Measurements from ENCODE around the gene EZH2. TPM values are rescaled to one million over a fixed set of nuclear protein-coding genes. Genes with fewer than 3 reads are reported as not detected.

EZH2 gene
- total and polyA plus RNA-seq, 2 experiments from 2014 or later = 10.7 to 11.7 TPM

DNA sequence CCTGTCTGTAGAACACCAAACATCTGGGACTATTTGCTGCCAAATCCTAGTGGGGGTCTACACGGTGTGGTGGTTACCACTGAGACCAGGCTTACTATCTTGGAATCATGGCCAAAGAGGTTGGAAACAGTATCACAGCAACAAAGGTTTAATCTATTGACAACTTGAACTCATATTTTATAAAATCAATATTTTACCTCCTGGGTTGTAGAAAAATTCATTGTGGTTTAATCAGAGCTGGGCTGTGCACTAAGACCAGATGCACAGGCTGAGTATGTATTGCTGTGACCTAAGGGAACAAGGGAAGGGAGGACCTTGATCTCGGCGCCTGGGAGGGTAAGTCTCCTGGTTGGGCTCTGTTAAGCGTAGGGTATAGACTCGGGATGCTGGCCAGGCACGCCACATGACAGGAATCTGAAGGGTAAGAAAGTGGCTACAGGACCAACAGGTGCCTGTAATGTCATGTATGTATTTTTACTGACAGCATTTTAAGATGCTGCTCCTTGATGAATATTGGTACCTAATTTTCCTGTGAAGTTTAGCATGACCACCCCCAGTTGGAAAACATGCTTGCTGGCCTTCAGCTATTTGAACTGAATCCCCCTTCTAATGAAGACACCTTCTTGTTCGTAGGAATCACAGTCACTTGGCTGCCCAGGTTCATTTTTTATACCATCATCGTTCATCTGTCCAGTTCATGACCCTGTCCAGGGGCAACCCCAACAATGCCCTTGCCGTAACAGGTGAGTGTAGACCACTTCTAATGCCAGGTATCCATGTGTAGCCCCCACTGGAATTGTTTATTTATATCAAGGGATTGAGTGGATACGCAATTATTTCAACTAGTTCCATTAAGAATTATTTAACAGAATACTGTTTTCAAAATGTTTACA is 79.5 kb downstream of the EZH2 start:
- Histone ChIP-seq H4K20me1 (ENCODE audit: insufficient read depth, poor library complexity, severe bottlenecking) (no peaks in the 10 kb centered on the region), H3K9me2 (replicated peaks; ENCODE audit: insufficient read depth) (no peaks in the 10 kb centered on the region), H3K27me3 (no peaks in the 10 kb centered on the region), H3K4me2 (no peak overlapping the region), H3K79me2 (no peaks in the 10 kb centered on the region), H3K36me3 (replicated peaks; ENCODE audit: insufficient read depth, low read depth) (peaks cover 3% of the 10 kb centered on the region), H2AFZ (no peak overlapping the region), H3K4me3 (no peak overlapping the region), H3K27ac (no peak overlapping the region), H3K9me3 (ENCODE audit: low read depth) (no peaks in the 10 kb centered on the region), H3K4me1 (ENCODE audit: insufficient read depth) (no peaks in the 10 kb centered on the region)
- DNase-seq (ENCODE audit: low spot score) = no peak
- WGBS (ENCODE audit: low lambda C conversion rate, missing lambda C conversion rate) = 84% methylated on average over 10 of the region's 10 CpGs
- no peak for TF ChIP-seq CTCF (IDR thresholded peaks at IDR 0.05; ENCODE audit: poor library complexity)
- TF ChIP-seq EZH2phosphoT487 (IDR thresholded peaks at IDR 0.05; ENCODE audit: low read depth, severe bottlenecking, unreplicated experiment) = no peak
- TF ChIP-seq EZH2 (IDR thresholded peaks at IDR 0.05; ENCODE audit: borderline replicate concordance) = no peak

GRCh38 chr7:148803094-148803493 is 81.0 kb downstream of the EZH2 start:
- H3K9me2 ChIP-seq (replicated peaks; ENCODE audit: insufficient read depth) = no peaks in the 10 kb centered on the region
- no peak for DNase-seq (ENCODE audit: low spot score)
- TF ChIP-seq EZH2phosphoT487 (IDR thresholded peaks at IDR 0.05; ENCODE audit: low read depth, severe bottlenecking, unreplicated experiment) = no peak
- TF ChIP-seq EZH2 (IDR thresholded peaks at IDR 0.05; ENCODE audit: borderline replicate concordance) = no peak
- no peak for TF ChIP-seq CTCF (IDR thresholded peaks at IDR 0.05; ENCODE audit: poor library complexity)
- no peaks in the 10 kb centered on the region for H3K9me3 ChIP-seq (ENCODE audit: low read depth)
- H3K27ac ChIP-seq = no peak overlapping the region
- H3K36me3 ChIP-seq (replicated peaks; ENCODE audit: insufficient read depth, low read depth) = peaks cover 6% of the 10 kb centered on the region
- H3K4me1 ChIP-seq (ENCODE audit: insufficient read depth) = no peaks in the 10 kb centered on the region
- no peaks in the 10 kb centered on the region for H3K79me2 ChIP-seq
- no peaks in the 10 kb centered on the region for H3K27me3 ChIP-seq
- no peak overlapping the region for H3K4me3 ChIP-seq
- 97% methylated on average over 5 of the region's 5 CpGs for WGBS (ENCODE audit: low lambda C conversion rate, missing lambda C conversion rate)
- no peak overlapping the region for H2AFZ ChIP-seq
- no peaks in the 10 kb centered on the region for H4K20me1 ChIP-seq (ENCODE audit: insufficient read depth, poor library complexity, severe bottlenecking)
- H3K4me2 ChIP-seq = no peak overlapping the region

DNA sequence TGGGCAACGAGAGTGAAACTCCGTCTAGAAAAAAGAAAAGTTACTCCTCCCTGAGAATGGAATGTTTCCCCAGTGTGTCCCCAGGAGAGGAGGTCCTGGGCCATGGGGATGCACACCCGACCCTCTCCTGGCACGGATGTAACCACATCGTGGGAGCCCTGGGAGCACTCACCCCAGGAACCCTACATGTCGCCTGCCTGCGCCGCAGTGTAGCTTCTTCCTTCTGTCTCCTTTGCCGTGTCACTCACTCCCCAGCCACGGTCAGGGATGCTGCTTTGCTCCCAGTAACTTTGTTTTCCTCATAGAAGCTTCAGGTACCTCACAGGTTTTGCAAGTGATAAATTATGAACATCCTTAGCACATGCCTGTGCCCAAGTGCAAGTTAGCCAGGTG is 82.0 kb downstream of the EZH2 start:
- Histone ChIP-seq H3K4me3 (no peak overlapping the region), H3K9me2 (replicated peaks; ENCODE audit: insufficient read depth) (no peaks in the 10 kb centered on the region), H4K20me1 (ENCODE audit: insufficient read depth, poor library complexity, severe bottlenecking) (no peaks in the 10 kb centered on the region), H3K4me1 (ENCODE audit: insufficient read depth) (no peaks in the 10 kb centered on the region), H3K9me3 (ENCODE audit: low read depth) (no peaks in the 10 kb centered on the region), H3K27ac (no peak overlapping the region), H3K36me3 (replicated peaks; ENCODE audit: insufficient read depth, low read depth) (peaks cover 7% of the 10 kb centered on the region), H3K27me3 (no peaks in the 10 kb centered on the region), H3K79me2 (no peaks in the 10 kb centered on the region), H2AFZ (no peak overlapping the region), H3K4me2 (no peak overlapping the region)
- DNase-seq (ENCODE audit: low spot score) = no peak
- WGBS (ENCODE audit: low lambda C conversion rate, missing lambda C conversion rate) = 98% methylated on average over 10 of the region's 10 CpGs
- TF ChIP-seq CTCF (IDR thresholded peaks at IDR 0.05; ENCODE audit: poor library complexity) (no peak), EZH2 (IDR thresholded peaks at IDR 0.05; ENCODE audit: borderline replicate concordance) (no peak), EZH2phosphoT487 (IDR thresholded peaks at IDR 0.05; ENCODE audit: low read depth, severe bottlenecking, unreplicated experiment) (no peak)

All from hepatocyte (in vitro differentiated cells).